ENCODE data around the gene ANKRD28.

The ANKRD28 gene

GRCh38 chr3:15716178-15716577 is 81.6 kb downstream of the ANKRD28 start:
- no peak for DNase-seq

GRCh38 chr3:15714448-15714847 is 83.3 kb downstream of the ANKRD28 start:
- no peak for DNase-seq

GRCh38 chr3:15713364-15713763 is 84.4 kb downstream of the ANKRD28 start:
- DNase-seq = no peak

- no peak for DNase-seq
Observed at GRCh38 chr3:15711281-15711680, 86.5 kb downstream of the ANKRD28 start.

GRCh38 chr3:15708882-15709677 is 88.7 kb downstream of the ANKRD28 start:
- DNase-seq = no peak

GRCh38 chr3:15707779-15708178 is 90.0 kb downstream of the ANKRD28 start:
- no peak for DNase-seq

- DNase-seq = no peak
Observed at GRCh38 chr3:15703346-15703745, 94.4 kb downstream of the ANKRD28 start.

GRCh38 chr3:15694628-15695027 is 103.2 kb downstream of the ANKRD28 start:
- no peak for DNase-seq

- DNase-seq = no peak
Observed at GRCh38 chr3:15693355-15693754, 104.4 kb downstream of the ANKRD28 start.

- no peak for DNase-seq
Observed at GRCh38 chr3:15690748-15691147, 107.0 kb downstream of the ANKRD28 start.

- no peak for DNase-seq
Observed at GRCh38 chr3:15690230-15690629, 107.5 kb downstream of the ANKRD28 start.

- no peak for DNase-seq
Observed at GRCh38 chr3:15685927-15686326, 111.9 kb downstream of the ANKRD28 start.

GRCh38 chr3:15683253-15683652 is 114.5 kb downstream of the ANKRD28 start:
- no peak for DNase-seq

- no peak for DNase-seq
Observed at GRCh38 chr3:15682561-15683185, 115.1 kb downstream of the ANKRD28 start.

- no peak for DNase-seq
Observed at GRCh38 chr3:15681668-15682067, 116.1 kb downstream of the ANKRD28 start.

- no peak for DNase-seq
Observed at GRCh38 chr3:15679306-15679705, 118.5 kb downstream of the ANKRD28 start.

- no peak for DNase-seq
Observed at GRCh38 chr3:15676259-15676658, 121.5 kb downstream of the ANKRD28 start.

- no peak for DNase-seq
Observed at GRCh38 chr3:15673536-15673935, 124.2 kb downstream of the ANKRD28 start.

- DNase-seq = no peak
Observed at GRCh38 chr3:15667484-15667883, 130.3 kb downstream of the ANKRD28 start.

GRCh38 chr3:15666277-15666676 is 131.5 kb downstream of the ANKRD28 start:
- DNase-seq = no peak

- no peak for DNase-seq
Observed at GRCh38 chr3:15665510-15666150, 132.1 kb downstream of the ANKRD28 start.

GRCh38 chr3:15664144-15664543 is 133.6 kb downstream of the ANKRD28 start:
- DNase-seq = no peak

- DNase-seq = no peak
Observed at GRCh38 chr3:15660055-15660935, 137.5 kb downstream of the ANKRD28 start.
